Activated CD8-positive, alpha-beta T cell treated with anti-CD3 and anti-CD28 coated beads for 36 hours (primary cell): Measurements from ENCODE around the gene ETFDH. TPM values are rescaled to one million over a fixed set of nuclear protein-coding genes. Genes with fewer than 3 reads are reported as not detected.

Experiments
- ATAC-seq: fragments of 200-7000 bp; cut with Tn5 transposase; one replicate; pipeline ENCODE4 v1.10.0; 2021; ENCODE audit warnings: mild to moderate bottlenecking, moderate library complexity
- CTCF ChIA-PET: fragments of 350-600 bp; sonication (Branson Sonifier 250); formaldehyde crosslinking; loops from one replicate; lab custom pipeline; 2021; ENCODE audit warnings: antibody characterized with exemption; lab: Charles Lee
- POLR2A ChIA-PET: fragments of 350-600 bp; sonication (Branson Sonifier 250); formaldehyde crosslinking; loops from one replicate; lab custom pipeline; 2021; ENCODE audit warnings: antibody characterized with exemption; lab: Charles Lee
- DNase-seq: peaks from one replicate; pipeline ENCODE4 v3.0.0-alpha.2; 2020
- H3K27ac Mint-ChIP-seq: one replicate; pipeline ENCODE4 v1.8.0; 2021; ENCODE audit warnings: mild to moderate bottlenecking, mixed read lengths
- H3K27me3 Mint-ChIP-seq: one replicate; pipeline ENCODE4 v1.8.0; 2021; ENCODE audit warnings: mixed read lengths
- H3K36me3 Mint-ChIP-seq: one replicate; pipeline ENCODE4 v1.8.0; 2021; ENCODE audit warnings: low read depth, mixed read lengths
- H3K4me1 Mint-ChIP-seq: one replicate; pipeline ENCODE4 v1.8.0; 2021; ENCODE audit warnings: low read depth, mixed read lengths
- H3K4me3 Mint-ChIP-seq: one replicate; pipeline ENCODE4 v1.8.0; 2021; ENCODE audit warnings: mild to moderate bottlenecking, moderate library complexity, mixed read lengths
- H3K9me3 Mint-ChIP-seq: one replicate; pipeline ENCODE4 v1.8.0; 2021; ENCODE audit warnings: mixed read lengths
- CTCF ChIP-seq: fragments of 200-600 bp; IDR thresholded peaks from one replicate; pipeline ENCODE4 v1.8.0; 2022; ENCODE audit warnings: antibody characterized with exemption, mild to moderate bottlenecking
- intact Hi-C: fragments of 100-400 bp; cut with micrococcal nuclease; formaldehyde crosslinking; loops from one replicate; pipeline ENCODE4 v1.10.0; 2022
- total RNA-seq, 2 experiments: library from RNA; stranded (reverse); gene quantifications; one replicate each; pipeline ENCODE4 v1.2.3, GENCODE V29; 2021

The ETFDH gene
- total RNA-seq, 2 experiments from 2014 or later, result 28.8 to 31.6 TPM

- peaks cover 22% of the 10 kb centered on the region for H3K4me1 Mint-ChIP-seq
- H3K27me3 Mint-ChIP-seq, result no peaks in the 10 kb centered on the region
- DNase-seq, result peak; percentile 30
- H3K27ac Mint-ChIP-seq, result no peak overlapping the region
- H3K36me3 Mint-ChIP-seq, result peaks cover 18% of the 10 kb centered on the region
- no peak overlapping the region for H3K4me3 Mint-ChIP-seq
- no peaks in the 10 kb centered on the region for H3K9me3 Mint-ChIP-seq
- intact Hi-C loops, result no loop called here
- ChIA-PET CTCF (no interaction called here), POLR2A (no interaction called here)
- no peak for ATAC-seq
- peak; percentile 72 for TF ChIP-seq CTCF
Observed at GRCh38 chr4:158667651-158668198, 4.4 kb upstream of the ETFDH start.

GRCh38 chr4:158669310-158669709, 2.8 kb upstream of the ETFDH start:
- ATAC-seq, result no peak
- POLR2A ChIA-PET, result interaction anchor here (1.8 kb wide), 1 partner anchor 14 kb away, joined by 4 read pairs; no protein-coding TSS in a partner anchor

GRCh38 chr4:158670975-158671664, 976 bp upstream of the ETFDH start:
- Mint-ChIP-seq H3K4me3 (peak overlapping the region; percentile 98), H3K9me3 (no peaks in the 10 kb centered on the region), H3K27me3 (no peaks in the 10 kb centered on the region), H3K4me1 (peaks cover 28% of the 10 kb centered on the region), H3K27ac (peak overlapping the region; percentile 98), H3K36me3 (peaks cover 13% of the 10 kb centered on the region)
- ATAC-seq (peak; percentile 28), DNase-seq (peak; percentile 85)
- TF ChIP-seq CTCF, result no peak
- ChIA-PET POLR2A (interaction anchor here (0.6 to 1.8 kb wide), 5 partner anchors 15 to 426 kb away, joined by 3 to 6 read pairs (median 3); no protein-coding TSS in a partner anchor), CTCF (interaction anchor here (1.1 to 1.5 kb wide), 3 partner anchors 98 to 531 kb away, joined by 3 to 5 read pairs (median 3); partner anchors contain the start of gene FNIP2)
- intact Hi-C loops, result loop anchor here (5.0 kb wide), 2 partner anchors 51 to 431 kb away; partner anchors contain the start of genes PPID and RAPGEF2

More at GRCh38 chr4:158669310-158669709, 2.8 kb upstream of the ETFDH start:
- H3K27ac Mint-ChIP-seq, result no peak overlapping the region
- no peaks in the 10 kb centered on the region for H3K9me3 Mint-ChIP-seq
- CTCF ChIA-PET, result interaction anchor here (0.7 kb wide), 1 partner anchor 507 kb away, joined by 3 read pairs; no protein-coding TSS in a partner anchor
- no peaks in the 10 kb centered on the region for H3K27me3 Mint-ChIP-seq
- intact Hi-C loops, result no loop called here
- no peak for DNase-seq
- no peak for TF ChIP-seq CTCF
- no peak overlapping the region for H3K4me3 Mint-ChIP-seq
- peaks cover 18% of the 10 kb centered on the region for H3K36me3 Mint-ChIP-seq
- peaks cover 24% of the 10 kb centered on the region for H3K4me1 Mint-ChIP-seq

- ATAC-seq (no peak), DNase-seq (no peak)
- peaks cover 31% of the 10 kb centered on the region for H3K4me1 Mint-ChIP-seq
- no peaks in the 10 kb centered on the region for H3K27me3 Mint-ChIP-seq
- H3K4me3 Mint-ChIP-seq, result peak within 1 kb of the TSS; percentile 98
- peaks cover 10% of the 10 kb centered on the region for H3K36me3 Mint-ChIP-seq
- ChIA-PET POLR2A (interaction anchor here (0.7 to 1.7 kb wide), 3 partner anchors 38 to 426 kb away, joined by 3 to 6 read pairs (median 3); no protein-coding TSS in a partner anchor), CTCF (interaction anchor here (1.1 to 1.5 kb wide), 3 partner anchors 98 to 531 kb away, joined by 3 to 5 read pairs (median 3); partner anchors contain the start of gene FNIP2)
- no peak for TF ChIP-seq CTCF
- no peaks in the 10 kb centered on the region for H3K9me3 Mint-ChIP-seq
- H3K27ac Mint-ChIP-seq, result peak within 1 kb of the TSS; percentile 98
- intact Hi-C loops, result loop anchor here (5.0 kb wide), 2 partner anchors 51 to 431 kb away; partner anchors contain the start of genes PPID and RAPGEF2
Observed at GRCh38 chr4:158671665-158671914, 506 bp upstream of the ETFDH start, which contains the start of gene C4orf46. C4orf46 (minus strand) TSS chr4:158671887; CDS start chr4:158671801, 86 bp downstream.
